HUES6 (cell line): Measurements from ENCODE around the gene ZFP69B.
"Not testable (repeated sequence)": the region's sequence is repeated elsewhere in the genome, so short reads cannot be mapped to it uniquely, and the experiment has no call there.

ENCODE experiments used
- H3K27ac ChIP-seq: 2 replicates; pipeline ENCODE4 v1.7.0; 2013; ENCODE audit warnings: low read depth, mild to moderate bottlenecking, low read length, inconsistent platforms
- H3K27me3 ChIP-seq: 2 replicates; pipeline ENCODE4 v1.6.1; 2013; ENCODE audit warnings: low read length; ENCODE audit not compliant: control insufficient read depth, insufficient read depth
- H3K36me3 ChIP-seq: 2 replicates; pipeline ENCODE4 v1.6.1; 2013; ENCODE audit warnings: low read length; ENCODE audit not compliant: control insufficient read depth, insufficient read depth
- H3K4me1 ChIP-seq: 2 replicates; pipeline ENCODE4 v1.6.1; 2013; ENCODE audit warnings: low read length; ENCODE audit not compliant: control insufficient read depth, insufficient read depth
- H3K4me3 ChIP-seq: 2 replicates; pipeline ENCODE4 v1.5.1; 2013; ENCODE audit warnings: low read depth, low read length
- H3K9ac ChIP-seq: one replicate; pipeline ENCODE4 v1.6.1; 2013; ENCODE audit warnings: mild to moderate bottlenecking, low read length
- H3K9me3 ChIP-seq: 2 replicates; pipeline ENCODE4 v1.6.1; 2013; ENCODE audit warnings: low read depth, low read length; ENCODE audit not compliant: control insufficient read depth, insufficient read depth

ZFP69B gene

GRCh38 chr1:40478276-40478675 is 28.0 kb downstream of the ZFP69B start:
- peaks cover 9% of the 10 kb centered on the region for H3K36me3 ChIP-seq
- H3K4me3 ChIP-seq, result peak overlapping the region; percentile 89
- peaks cover 17% of the 10 kb centered on the region; the same call in 1 of the 2 replicates for H3K9me3 ChIP-seq
- no peak overlapping the region for H3K27ac ChIP-seq
- H3K4me1 ChIP-seq, result 0 out of 2 replicates have a peak, but pooled peaks cover 6% of the 10 kb centered on the region
- H3K9ac ChIP-seq, result no peak overlapping the region
- H3K27me3 ChIP-seq, result no peaks in the 10 kb centered on the region

DNA sequence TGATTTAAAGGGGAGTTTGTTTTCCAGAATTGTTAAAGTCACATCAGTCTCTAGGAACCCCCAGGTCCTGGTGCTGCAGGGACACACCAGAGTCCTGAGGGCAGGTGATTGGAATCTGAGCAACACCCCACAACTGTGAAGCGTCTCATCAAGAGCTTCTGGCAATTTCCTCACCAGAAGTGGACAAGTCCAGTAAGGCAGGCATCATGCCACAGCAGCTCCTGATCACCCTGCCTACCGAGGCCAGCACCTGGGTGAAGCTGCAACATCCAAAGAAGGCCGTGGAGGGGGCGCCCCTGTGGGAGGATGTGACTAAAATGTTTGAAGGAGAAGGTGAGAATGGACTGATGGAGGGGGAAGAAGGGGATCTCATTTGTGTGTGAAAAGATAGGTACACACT is 28.9 kb downstream of the ZFP69B start:
- Histone ChIP-seq H3K9me3 (peaks cover 13% of the 10 kb centered on the region; the same call in 1 of the 2 replicates), H3K4me1 (0 out of 2 replicates have a peak, but pooled peaks cover 6% of the 10 kb centered on the region), H3K4me3 (no peak overlapping the region), H3K27ac (no peak overlapping the region), H3K36me3 (peaks cover 9% of the 10 kb centered on the region), H3K27me3 (no peaks in the 10 kb centered on the region), H3K9ac (no peak overlapping the region)

GRCh38 chr1:40495315-40495903 is 45.1 kb downstream of the ZFP69B start:
- Histone ChIP-seq H3K9ac (no peak overlapping the region), H3K27me3 (no peaks in the 10 kb centered on the region), H3K4me3 (no peak overlapping the region), H3K27ac (no peak overlapping the region), H3K4me1 (no peaks in the 10 kb centered on the region), H3K9me3 (peaks cover 51% of the 10 kb centered on the region), H3K36me3 (peaks cover 43% of the 10 kb centered on the region)

GRCh38 chr1:40502651-40503050 is 52.4 kb downstream of the ZFP69B start:
- not testable (repeated sequence) for H3K4me3 ChIP-seq, H3K27me3 ChIP-seq, H3K27ac ChIP-seq, H3K4me1 ChIP-seq, H3K36me3 ChIP-seq, H3K9ac ChIP-seq
- H3K9me3 ChIP-seq, result peaks cover 50% of the 10 kb centered on the region

DNA sequence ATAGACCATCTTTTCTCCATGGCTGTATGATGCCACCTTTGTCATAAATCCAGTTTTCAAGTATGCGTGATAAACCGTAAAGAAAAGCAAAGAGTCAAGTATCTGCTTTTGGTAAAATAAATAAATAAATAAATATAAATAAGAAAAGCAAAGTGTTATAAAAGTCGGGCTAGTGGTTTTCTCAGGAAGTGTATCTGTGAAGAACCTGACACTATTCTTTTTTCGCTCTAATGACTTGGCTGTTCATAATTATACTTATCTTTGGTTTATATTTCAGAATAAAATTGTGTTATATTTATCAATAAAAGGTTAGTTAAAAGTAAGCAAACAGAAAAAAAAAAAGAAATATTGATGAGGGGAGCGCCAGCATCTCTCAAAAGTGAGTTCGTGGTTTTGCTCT is 57.7 kb downstream of the ZFP69B start:
- Histone ChIP-seq H3K27ac (no peak overlapping the region), H3K27me3 (peaks cover 12% of the 10 kb centered on the region), H3K36me3 (no peaks in the 10 kb centered on the region; the same call in 1 of the 2 replicates), H3K9me3 (peaks cover 22% of the 10 kb centered on the region; the same call in 1 of the 2 replicates), H3K9ac (peak overlapping the region; percentile 74), H3K4me1 (0 out of 2 replicates have a peak, but pooled peaks cover 3% of the 10 kb centered on the region), H3K4me3 (peak overlapping the region; percentile 90)

GRCh38 chr1:40508375-40509341 is 58.4 kb downstream of the ZFP69B start, which contains the start of gene EXO5:
Gene EXO5 (plus strand): TSS chr1:40508767. CDS start chr1:40514545, 5,778 bp downstream.
- peak within 1 kb of the TSS; percentile 90 for H3K4me3 ChIP-seq
- H3K9me3 ChIP-seq, result peaks cover 17% of the 10 kb centered on the region; the same call in 1 of the 2 replicates
- peak within 1 kb of the TSS; percentile 74 for H3K9ac ChIP-seq
- H3K36me3 ChIP-seq, result no peaks in the 10 kb centered on the region; the same call in 1 of the 2 replicates
- 0 out of 2 replicates have a peak, but pooled peaks cover 3% of the 10 kb centered on the region for H3K4me1 ChIP-seq
- peaks cover 12% of the 10 kb centered on the region for H3K27me3 ChIP-seq
- no peak within 1 kb of the TSS; the same call in 1 of the 2 replicates for H3K27ac ChIP-seq
